ENCODE results near the gene CCDC169.

GRCh38 chr13:36251017-36251416 lies 46.6 kb downstream of the CCDC169 start:
- TF ChIP-seq ZNF407 (CRISPR knock-in tag; IDR thresholded peaks at IDR 0.05; ENCODE audit: not compliant biosample characterization) (no peak), ZNF777 (CRISPR knock-in tag; IDR thresholded peaks at IDR 0.05) (no peak), ZBTB25 (CRISPR knock-in tag; IDR thresholded peaks at IDR 0.05) (no peak), POLR2AphosphoS2 (IDR thresholded peaks at IDR 0.05; ENCODE audit: low read depth, low read length) (no peak), TARDBP (CRISPR knock-in tag; IDR thresholded peaks at IDR 0.05) (no peak)
